Hematopoietic multipotent progenitor cell treated with erythropoietin and hydrocortisone succinate and interleukin-3 and kit ligand, for 17 days (in vitro differentiated cells): ENCODE data around the gene PRKG1.
"Not testable (repeated sequence)": the region's sequence is repeated elsewhere in the genome, so short reads cannot be mapped to it uniquely, and the experiment has no call there.

Experiments
- DNase-seq: peaks from one replicate; pipeline ENCODE4 v3.0.0-alpha.2; 2015; ENCODE audit warnings: low spot score

Gene PRKG1

GRCh38 chr10:51510231-51510630 is 435.9 kb downstream of the PRKG1 start:
- DNase-seq, result no peak

- no peak for DNase-seq
These were observed 447.3 kb downstream of the PRKG1 start for GRCh38 chr10:51521605-51522004.

GRCh38 chr10:51522858-51523257 is 448.6 kb downstream of the PRKG1 start:
- no peak for DNase-seq

GRCh38 chr10:51523440-51523839 is 449.2 kb downstream of the PRKG1 start:
- DNase-seq, result no peak

GRCh38 chr10:51524041-51524440 is 449.8 kb downstream of the PRKG1 start:
- no peak for DNase-seq

GRCh38 chr10:51527522-51528219 is 453.4 kb downstream of the PRKG1 start:
- no peak for DNase-seq

GRCh38 chr10:51528527-51528926 is 454.2 kb downstream of the PRKG1 start:
- DNase-seq, result no peak

GRCh38 chr10:51530541-51530940 is 456.3 kb downstream of the PRKG1 start:
- DNase-seq, result no peak

- no peak for DNase-seq
These were observed 457.8 kb downstream of the PRKG1 start for GRCh38 chr10:51532044-51532443.

GRCh38 chr10:51542853-51543252 is 468.6 kb downstream of the PRKG1 start:
- DNase-seq, result no peak

GRCh38 chr10:51544933-51545332 is 470.6 kb downstream of the PRKG1 start:
- no peak for DNase-seq

- DNase-seq, result no peak
These were observed 473.7 kb downstream of the PRKG1 start for GRCh38 chr10:51547941-51548340.

GRCh38 chr10:51552879-51553278 is 478.6 kb downstream of the PRKG1 start:
- DNase-seq, result no peak

GRCh38 chr10:51564896-51565510 is 490.7 kb downstream of the PRKG1 start:
- no peak for DNase-seq

- no peak for DNase-seq
These were observed 493.0 kb downstream of the PRKG1 start for GRCh38 chr10:51567271-51567670.

- no peak for DNase-seq
These were observed 495.2 kb downstream of the PRKG1 start for GRCh38 chr10:51569467-51569866.

- DNase-seq, result no peak
These were observed 500.2 kb downstream of the PRKG1 start for GRCh38 chr10:51574248-51575048.

- not testable (repeated sequence) for DNase-seq
These were observed 506.9 kb downstream of the PRKG1 start for GRCh38 chr10:51581196-51581595.

GRCh38 chr10:51583976-51584375 is 509.7 kb downstream of the PRKG1 start:
- DNase-seq, result no peak

- DNase-seq, result no peak
These were observed 511.5 kb downstream of the PRKG1 start for GRCh38 chr10:51585742-51586141.

- no peak for DNase-seq
These were observed 514.7 kb downstream of the PRKG1 start for GRCh38 chr10:51588984-51589383.

- no peak for DNase-seq
These were observed 516.5 kb downstream of the PRKG1 start for GRCh38 chr10:51590818-51591217.

- no peak for DNase-seq
These were observed 522.4 kb downstream of the PRKG1 start for GRCh38 chr10:51596695-51597094.
